GM23248 (cell line): ENCODE data around the gene PWP2. TPM values are rescaled to one million over a fixed set of nuclear protein-coding genes. Genes with fewer than 3 reads are reported as not detected.
A peak's percentile ranks its signal among the peaks of the same experiment; 100 is the strongest.
"Not testable (repeated sequence)": the region's sequence is repeated elsewhere in the genome, so short reads cannot be mapped to it uniquely, and the experiment has no call there.

Experiments used
- DNase-seq: peaks from one replicate; pipeline ENCODE4 v3.0.0-alpha.2; 2015
- H2AFZ ChIP-seq: fragments of 200-600 bp; sonication (generic); 2 replicates; pipeline ENCODE4 v1.6.1; 2016; ENCODE audit warnings: antibody characterized with exemption
- H3F3A ChIP-seq: fragments of 200-600 bp; sonication (generic); 2 replicates; pipeline ENCODE4 v1.6.1; 2016; ENCODE audit warnings: mild to moderate bottlenecking, antibody characterized with exemption, mixed run types; ENCODE audit not compliant: insufficient read depth
- H3K27ac ChIP-seq: fragments of 200-600 bp; sonication (generic); 2 replicates; pipeline ENCODE4 v1.5.1; 2016; ENCODE audit warnings: mild to moderate bottlenecking
- H3K27me3 ChIP-seq: fragments of 200-600 bp; sonication (generic); replicated peaks from 2 replicates; pipeline ENCODE4 v1.6.1; 2016; ENCODE audit warnings: mild to moderate bottlenecking; ENCODE audit not compliant: insufficient read depth
- H3K36me3 ChIP-seq: fragments of 200-600 bp; sonication (generic); 2 replicates; pipeline ENCODE4 v1.6.1; 2016; ENCODE audit warnings: low read depth, mild to moderate bottlenecking
- H3K4me1 ChIP-seq: fragments of 200-600 bp; sonication (generic); 2 replicates; pipeline ENCODE4 v1.6.1; 2016; ENCODE audit warnings: mild to moderate bottlenecking; ENCODE audit not compliant: insufficient read depth
- H3K4me2 ChIP-seq: fragments of 200-600 bp; sonication (generic); one replicate; pipeline ENCODE4 v1.6.1; 2016; ENCODE audit warnings: mild to moderate bottlenecking; ENCODE audit not compliant: unreplicated experiment
- H3K4me3 ChIP-seq: fragments of 200-600 bp; sonication (generic); 2 replicates; pipeline ENCODE4 v1.5.1; 2016; ENCODE audit warnings: mild to moderate bottlenecking
- H3K79me2 ChIP-seq: fragments of 200-600 bp; sonication (generic); 2 replicates; pipeline ENCODE4 v1.6.1; 2016; ENCODE audit warnings: mild to moderate bottlenecking; ENCODE audit not compliant: insufficient read depth
- H3K9ac ChIP-seq: fragments of 200-600 bp; sonication (generic); 2 replicates; pipeline ENCODE4 v1.6.1; 2016; ENCODE audit warnings: mild to moderate bottlenecking
- H3K9me2 ChIP-seq: fragments of 200-600 bp; sonication (generic); 2 replicates; pipeline ENCODE4 v1.6.1; 2016; ENCODE audit warnings: mixed run types, mild to moderate bottlenecking, moderate library complexity; ENCODE audit not compliant: insufficient read depth
- H3K9me3 ChIP-seq: fragments of 200-600 bp; sonication (generic); one replicate; pipeline ENCODE4 v1.6.1; 2017; ENCODE audit warnings: low read depth
- H4K20me1 ChIP-seq: fragments of 200-600 bp; sonication (generic); 2 replicates; pipeline ENCODE4 v1.6.0; 2016; ENCODE audit not compliant: insufficient read depth
- EZH2 ChIP-seq: fragments of 200-600 bp; sonication (generic); IDR thresholded peaks from 2 replicates; pipeline ENCODE4 v1.6.1; 2018; ENCODE audit warnings: antibody characterized with exemption, mild to moderate bottlenecking; ENCODE audit not compliant: insufficient read depth, poor library complexity, severe bottlenecking
- EZH2phosphoT487 ChIP-seq: fragments of 200-600 bp; sonication (generic); IDR thresholded peaks from 2 replicates; pipeline ENCODE4 v1.6.1; 2018; ENCODE audit warnings: antibody characterized with exemption, moderate library complexity, mild to moderate bottlenecking, low read depth; ENCODE audit not compliant: insufficient read depth
- WGBS, 2 experiments: methylation state at CpG; one replicate each; pipeline ENCODE4 v1.1.6; 2015 to 2017; ENCODE audit warnings: low lambda C conversion rate in 2 of 2, low coverage in 1 of 2; ENCODE audit errors: missing lambda C conversion rate in 2 of 2; 5-methylcytosine and 5-hydroxymethylcytosine counted together
- in situ Hi-C: fragments of 300-500 bp; cut with MboI; formaldehyde crosslinking; loops from 2 replicates; pipeline ENCODE4 v1.15.0; 2020
- polyA plus RNA-seq: library from polyadenylated mRNA; unstranded; fragments of >200 nt; fragmentation: Nextera tagmentation; extraction: Ambion mirVana; gene quantifications from 2 replicates; pipeline ENCODE4 v1.2.1, GENCODE V29; 2016
- total RNA-seq: library from RNA; depleted of rRNA; stranded (reverse); fragments of >200 nt; shearing (Covaris generic); gene quantifications from 2 replicates; pipeline ENCODE4 v1.2.3, GENCODE V29; 2014

Gene PWP2
- total and polyA plus RNA-seq, 2 experiments from 2014 or later, result 11.2 to 16.1 TPM

DNA sequence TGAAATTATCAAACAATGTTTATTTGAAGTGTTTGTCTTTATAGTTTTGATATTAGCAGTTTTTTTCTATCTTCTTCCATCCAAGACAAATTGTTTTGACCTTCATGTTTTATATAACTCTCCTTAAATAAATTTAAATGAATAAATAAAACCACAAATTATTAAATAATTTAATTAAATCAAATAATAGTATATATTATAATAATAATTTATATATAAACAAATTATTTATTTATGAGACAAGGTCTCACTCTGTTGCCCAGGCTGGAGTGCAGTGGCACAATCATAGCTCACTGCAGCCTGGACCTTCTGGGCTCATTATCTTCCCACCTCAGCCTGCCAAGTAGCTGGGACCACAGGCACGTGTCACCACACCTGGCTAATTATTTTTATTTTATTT is 12.4 kb upstream of the PWP2 start:
- no peak overlapping the region for H2AFZ ChIP-seq
- 0 out of 2 replicates have a peak, but pooled peaks cover 19% of the 10 kb centered on the region for H3K36me3 ChIP-seq
- H3K27ac ChIP-seq, result no peak overlapping the region
- no peaks in the 10 kb centered on the region for H3K79me2 ChIP-seq
- H4K20me1 ChIP-seq, result no peaks in the 10 kb centered on the region
- H3F3A ChIP-seq, result no peaks in the 10 kb centered on the region
- 91% methylated on average over 1 of the region's 1 CpG for WGBS, 2 experiments
- in situ Hi-C loops, result no loop called here
- H3K9ac ChIP-seq, result no peak overlapping the region
- H3K4me3 ChIP-seq, result no peak overlapping the region
- H3K4me2 ChIP-seq, result no peak overlapping the region
- H3K4me1 ChIP-seq, result no peaks in the 10 kb centered on the region
- DNase-seq, result no peak
- no peaks in the 10 kb centered on the region for H3K27me3 ChIP-seq
- H3K9me2 ChIP-seq, result no peaks in the 10 kb centered on the region
- TF ChIP-seq EZH2, result no peak
- no peak for TF ChIP-seq EZH2phosphoT487
- no peaks in the 10 kb centered on the region for H3K9me3 ChIP-seq

GRCh38 chr21:44098507-44098906 is 8.7 kb upstream of the PWP2 start:
- H2AFZ ChIP-seq, H3K36me3 ChIP-seq, DNase-seq, H3K27me3 ChIP-seq, H3K9me2 ChIP-seq, H3K79me2 ChIP-seq, H3K4me1 ChIP-seq, H3K27ac ChIP-seq, H3F3A ChIP-seq, H3K4me3 ChIP-seq, H3K4me2 ChIP-seq, in situ Hi-C loops, H3K9me3 ChIP-seq, H3K9ac ChIP-seq, H4K20me1 ChIP-seq: not testable (repeated sequence)
- no CpG with 5 or more reads among the region's 6 CpGs for WGBS, 2 experiments

- H3K9me3 ChIP-seq, H3K36me3 ChIP-seq, H3K4me2 ChIP-seq, H3K27ac ChIP-seq, H3K4me1 ChIP-seq, H3K27me3 ChIP-seq, H2AFZ ChIP-seq, H4K20me1 ChIP-seq, in situ Hi-C loops, DNase-seq, H3K79me2 ChIP-seq, H3K9ac ChIP-seq, H3K4me3 ChIP-seq, H3K9me2 ChIP-seq, H3F3A ChIP-seq: not testable (repeated sequence)
- WGBS, 2 experiments, result no CpG with 5 or more reads among the region's 13 CpGs
Measured at GRCh38 chr21:44098964-44099363, 8.2 kb upstream of the PWP2 start.

GRCh38 chr21:44107589-44107988 is 390 bp downstream of the PWP2 start:
- H4K20me1 ChIP-seq, H3K9me2 ChIP-seq, H3K27me3 ChIP-seq, H3K27ac ChIP-seq, H3F3A ChIP-seq, H3K4me1 ChIP-seq, DNase-seq, H3K9me3 ChIP-seq, H3K79me2 ChIP-seq, H2AFZ ChIP-seq, H3K4me2 ChIP-seq, H3K36me3 ChIP-seq, in situ Hi-C loops: not testable (repeated sequence)
- no CpG with 5 or more reads among the region's 31 CpGs for WGBS, 2 experiments
- H3K9ac ChIP-seq, result peak overlapping the region; percentile 67
- peak overlapping the region; percentile 64 for H3K4me3 ChIP-seq

DNA sequence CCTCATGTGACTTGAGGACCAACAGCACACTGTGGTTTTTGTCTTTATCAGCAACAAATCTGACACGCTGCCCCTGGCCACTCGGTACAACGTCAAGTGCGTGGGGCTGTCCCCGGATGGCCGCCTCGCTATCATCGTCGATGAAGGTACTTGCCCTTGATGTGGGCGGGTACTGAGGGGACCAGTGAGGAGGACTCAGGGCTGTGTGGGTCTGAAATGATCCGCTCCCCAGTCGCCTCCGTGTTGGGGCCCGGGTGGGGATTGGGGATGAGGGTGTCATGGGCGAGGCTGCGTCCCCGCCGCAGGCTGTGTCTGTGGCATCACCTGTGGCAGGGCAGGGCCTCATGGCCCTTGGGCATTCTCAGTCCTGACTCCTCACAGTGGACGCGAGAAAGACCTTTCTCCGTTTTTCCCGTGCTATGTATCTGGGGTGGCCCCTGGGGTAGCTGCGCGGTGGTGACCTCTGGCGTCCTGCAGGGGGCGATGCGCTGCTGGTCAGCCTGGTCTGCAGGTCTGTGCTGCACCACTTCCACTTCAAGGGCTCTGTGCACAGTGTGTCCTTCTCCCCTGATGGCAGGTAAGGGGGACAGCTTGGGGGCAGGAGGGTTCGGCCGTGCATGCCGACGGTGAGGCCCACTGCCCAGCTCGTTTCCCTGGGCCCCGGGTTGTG is 6.6 kb downstream of the PWP2 start:
- in situ Hi-C loops, H3K27ac ChIP-seq, H3K9me3 ChIP-seq, H2AFZ ChIP-seq, DNase-seq, H3K79me2 ChIP-seq, H3K4me3 ChIP-seq, H4K20me1 ChIP-seq, H3K36me3 ChIP-seq, H3K27me3 ChIP-seq, H3K4me1 ChIP-seq, H3K9ac ChIP-seq, H3F3A ChIP-seq, H3K4me2 ChIP-seq, H3K9me2 ChIP-seq: not testable (repeated sequence)
- 80% methylated on average over 2 of the region's 33 CpGs; no CpG with 5 or more reads in 1 of the 2 experiments for WGBS, 2 experiments

GRCh38 chr21:44122131-44122530 is 14.9 kb downstream of the PWP2 start:
- H3K27me3 ChIP-seq, H3K4me3 ChIP-seq, DNase-seq, in situ Hi-C loops, H3K9me2 ChIP-seq, H3K79me2 ChIP-seq, H3K9ac ChIP-seq, H3K36me3 ChIP-seq, H3K9me3 ChIP-seq, H3K4me2 ChIP-seq, H3K27ac ChIP-seq, H3K4me1 ChIP-seq, H4K20me1 ChIP-seq, H3F3A ChIP-seq, H2AFZ ChIP-seq: not testable (repeated sequence)
- no CpG with 5 or more reads among the region's 10 CpGs for WGBS, 2 experiments

DNA sequence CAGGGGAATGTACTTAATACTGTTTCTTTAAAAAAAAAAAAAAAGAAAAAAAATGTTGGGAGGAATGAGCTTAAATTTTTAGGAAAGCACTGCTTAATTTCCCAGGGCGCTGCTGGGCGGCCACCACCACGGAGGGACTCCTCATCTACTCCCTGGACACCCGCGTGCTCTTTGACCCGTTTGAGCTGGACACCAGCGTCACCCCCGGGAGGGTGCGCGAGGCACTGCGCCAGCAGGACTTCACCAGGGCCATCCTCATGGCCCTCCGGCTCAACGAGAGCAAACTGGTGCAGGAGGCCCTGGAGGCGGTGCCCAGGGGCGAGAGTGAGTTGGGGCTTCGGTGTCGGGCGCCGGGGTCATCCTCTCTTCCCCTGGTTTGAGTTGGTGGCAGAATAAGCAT is 20.6 kb downstream of the PWP2 start:
- H3K4me1 ChIP-seq, H3K27ac ChIP-seq, H3F3A ChIP-seq, H3K4me3 ChIP-seq, H4K20me1 ChIP-seq, H3K9me3 ChIP-seq, H3K9ac ChIP-seq, H3K27me3 ChIP-seq, H2AFZ ChIP-seq, H3K79me2 ChIP-seq, H3K9me2 ChIP-seq, in situ Hi-C loops, H3K36me3 ChIP-seq, H3K4me2 ChIP-seq, DNase-seq: not testable (repeated sequence)
- 100% methylated on average over 2 of the region's 19 CpGs; no CpG with 5 or more reads in 1 of the 2 experiments for WGBS, 2 experiments
